B cell (primary cell): ENCODE results near the gene SRRM2.

Experiments
- CTCF ChIP-seq: fragments of 200-600 bp; IDR thresholded peaks from one replicate; pipeline ENCODE4 v1.8.0; 2022; ENCODE audit warnings: antibody characterized with exemption, mild to moderate bottlenecking
- EZH2 ChIP-seq: IDR thresholded peaks from 2 replicates; pipeline ENCODE4 v1.6.1; 2012; ENCODE audit warnings: borderline replicate concordance, low read depth, mild to moderate bottlenecking, moderate library complexity, low read length; ENCODE audit not compliant: insufficient read depth, poor library complexity, severe bottlenecking

- TF ChIP-seq EZH2, result no peak
- no peak for TF ChIP-seq CTCF
Measured at GRCh38 chr16:2764718-2765117, 12.3 kb downstream of the SRRM2 start.
